GM12892 (cell line): ENCODE results near the gene ANKRD1.
"Not testable (repeated sequence)": the region's sequence is repeated elsewhere in the genome, so short reads cannot be mapped to it uniquely, and the experiment has no call there.

Source experiments
- DNase-seq: peaks from one replicate; pipeline ENCODE4 v3.0.0; 2011; ENCODE audit not compliant: insufficient read length
- FAIRE-seq: peaks from 2 replicates; lab custom pipeline; 2011; peaks lifted over from hg19 to GRCh38; lab: Jason Lieb, UNC
- POLR2A ChIP-seq: IDR thresholded peaks from 2 replicates; pipeline ENCODE4 v1.6.1; 2011; ENCODE audit warnings: low read depth, low read length, control low read depth
- POLR2AphosphoS5 ChIP-seq: IDR thresholded peaks from 2 replicates; pipeline ENCODE4 v1.6.1; 2011; ENCODE audit warnings: low read depth, low read length, control low read depth
- TAF1 ChIP-seq: IDR thresholded peaks from 2 replicates; pipeline ENCODE4 v1.6.1; 2011; ENCODE audit warnings: low read depth, mild to moderate bottlenecking, control low read depth, low read length, borderline replicate concordance

Gene ANKRD1

DNA sequence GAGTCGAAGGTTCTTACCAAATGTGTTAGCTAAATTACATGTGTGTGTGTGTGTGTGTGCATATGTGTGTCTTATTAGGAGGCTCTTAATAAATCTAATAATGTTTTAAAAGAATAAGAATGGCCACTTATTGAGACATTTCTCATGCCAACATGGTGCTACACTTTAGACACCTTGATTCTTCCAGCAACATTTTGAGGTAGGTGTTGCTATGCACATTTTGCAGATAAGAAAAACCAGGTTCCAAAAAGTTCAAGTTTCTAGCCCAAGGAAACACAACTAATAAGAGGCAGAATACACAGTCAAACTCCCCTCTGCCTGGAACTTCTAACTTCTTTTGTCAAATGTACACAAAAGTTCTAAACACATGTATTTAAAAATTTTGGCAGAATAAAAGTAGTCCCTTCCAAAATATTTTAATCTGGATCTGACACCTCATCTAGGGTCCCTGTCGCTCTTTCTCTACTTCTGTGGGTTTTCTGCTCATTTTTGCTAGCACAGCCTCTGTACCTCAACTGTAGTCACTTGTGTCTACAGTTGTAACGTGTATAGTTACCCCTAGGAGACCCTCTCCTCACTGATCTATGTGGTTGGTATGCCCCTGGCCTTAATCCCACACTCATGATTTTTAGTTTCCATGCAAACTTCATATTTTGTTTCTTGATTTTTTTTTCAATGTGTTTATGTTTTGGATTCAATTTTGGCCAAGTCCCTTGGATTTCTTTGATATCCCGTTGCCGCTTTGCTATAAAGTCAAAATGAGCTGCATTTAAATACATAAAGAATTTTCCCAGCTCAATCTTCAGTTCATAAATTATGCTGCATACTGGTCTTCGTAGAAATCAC is 4.3 kb downstream of the ANKRD1 start:
- FAIRE-seq (no peak), DNase-seq (no peak)
- TF ChIP-seq POLR2AphosphoS5 (no peak), POLR2A (no peak), TAF1 (no peak)

DNA sequence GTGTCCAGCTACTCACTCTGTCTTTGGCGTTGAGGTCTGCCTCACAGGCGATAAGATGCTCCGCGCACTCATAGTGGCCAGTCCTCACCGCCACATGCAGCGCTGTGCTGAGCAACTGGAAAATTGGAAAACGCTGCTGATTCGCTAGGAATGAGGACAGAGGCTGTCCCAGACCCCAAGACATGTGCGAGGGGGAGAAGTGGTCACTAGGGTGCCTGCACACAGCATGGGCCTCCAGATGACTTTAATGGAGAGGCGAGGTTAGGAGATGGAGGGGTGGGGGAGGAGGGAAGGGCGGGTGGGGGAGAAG is 5.2 kb downstream of the ANKRD1 start:
- no peak for DNase-seq
- no peak for FAIRE-seq

DNA sequence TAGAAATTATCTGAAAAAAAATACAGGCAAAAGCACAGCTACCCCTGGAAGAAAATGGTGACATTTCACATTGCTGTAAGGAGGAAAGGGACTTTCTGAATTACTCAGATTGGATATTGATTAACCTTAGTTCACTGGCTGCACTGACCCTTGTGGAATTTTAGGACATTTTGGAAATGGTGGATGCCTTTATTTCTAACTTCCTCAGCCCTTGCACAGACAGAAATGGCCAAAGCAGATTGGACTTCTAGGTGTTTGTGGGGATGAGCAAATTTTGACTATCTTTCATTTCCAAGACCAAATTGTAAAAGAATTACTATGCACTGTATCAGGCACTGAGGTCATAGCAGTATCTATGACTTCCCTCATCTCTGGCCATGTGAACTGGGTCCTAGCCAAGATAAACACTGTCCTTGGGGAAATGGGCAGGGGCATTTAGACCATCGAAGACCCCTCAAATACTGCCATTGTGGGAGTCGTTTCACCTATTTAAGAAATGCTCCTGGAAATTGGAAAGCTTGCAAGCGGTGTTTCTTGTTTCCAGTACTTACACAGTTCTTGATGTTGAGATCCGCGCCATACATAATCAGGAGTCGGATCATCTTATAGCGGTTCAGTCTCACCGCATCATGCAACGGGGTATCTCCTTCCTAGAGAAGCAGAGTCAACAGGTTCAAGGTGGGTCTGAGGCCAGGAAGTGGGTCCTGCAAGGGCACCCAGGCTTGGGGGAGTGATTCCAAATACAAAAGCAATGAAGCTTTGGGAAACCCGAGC is 5.7 kb downstream of the ANKRD1 start:
- no peak for TF ChIP-seq POLR2AphosphoS5
- no peak for TF ChIP-seq POLR2A
- TF ChIP-seq TAF1: no peak
- FAIRE-seq: peak; percentile 67

More for the DNA sequence above, 5.2 kb downstream of the ANKRD1 start:
- TF ChIP-seq POLR2A (no peak), POLR2AphosphoS5 (no peak)

DNA sequence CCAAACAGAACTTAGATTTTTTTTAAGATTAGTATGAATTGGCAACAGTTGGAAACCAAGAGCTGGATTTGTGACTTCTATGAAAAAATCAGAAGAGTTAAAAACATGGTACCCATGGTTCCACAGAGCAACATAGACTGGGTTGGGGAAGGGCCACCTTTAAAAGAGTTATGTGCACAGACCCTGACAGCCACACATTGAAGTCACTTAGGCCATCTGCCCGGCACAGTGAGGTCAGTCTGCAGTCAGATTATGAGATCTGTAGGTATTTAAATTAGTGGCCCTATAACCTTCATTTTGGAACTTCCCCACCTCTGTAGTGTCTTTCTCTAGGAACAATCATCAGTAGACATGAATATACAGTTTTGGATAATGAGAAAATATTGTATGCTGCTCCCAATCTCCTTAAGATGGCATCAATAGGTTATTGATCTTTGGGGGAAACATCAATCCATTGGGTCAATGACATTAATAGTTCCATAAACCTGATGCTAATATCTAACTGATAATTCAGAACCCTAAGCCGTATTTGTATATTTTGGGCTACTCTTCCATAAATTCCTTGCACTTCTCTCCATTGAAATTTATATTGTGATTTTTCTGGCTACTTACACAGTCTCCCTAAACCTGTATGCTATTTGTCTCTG is 7.0 kb downstream of the ANKRD1 start:
- TF ChIP-seq POLR2A (no peak), TAF1 (no peak), POLR2AphosphoS5 (no peak)
- no peak for FAIRE-seq
- no peak for DNase-seq

More for the DNA sequence above, 5.7 kb downstream of the ANKRD1 start:
- no peak for DNase-seq

DNA sequence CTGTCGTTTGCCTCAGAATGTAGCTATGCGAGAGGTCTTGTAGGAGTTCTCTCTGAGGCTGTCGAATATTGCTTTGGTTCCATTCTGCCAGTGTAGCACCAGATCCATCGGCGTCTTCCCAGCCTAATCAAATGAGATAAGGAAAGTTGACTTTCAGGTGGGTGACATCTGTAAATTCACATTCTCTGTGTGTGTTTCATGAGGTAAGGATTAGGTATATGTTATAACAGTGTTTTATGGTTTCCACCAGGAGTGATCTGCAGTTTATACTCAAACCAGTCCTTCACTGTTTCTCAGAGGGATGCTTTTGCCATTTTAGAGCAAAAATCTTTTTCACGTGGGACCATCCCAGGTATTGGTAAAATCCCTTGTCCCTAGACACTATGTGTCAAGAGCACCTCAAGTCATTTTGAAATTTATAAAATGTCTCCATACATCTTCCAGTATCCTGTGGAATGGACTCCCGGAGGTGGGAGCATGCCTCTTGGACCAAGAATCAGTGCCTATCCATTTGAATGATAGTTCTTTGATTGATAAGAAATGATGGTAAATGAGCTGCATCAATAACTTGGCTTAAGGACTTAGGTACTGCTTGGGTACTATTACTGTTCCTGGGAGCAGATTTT is 7.9 kb downstream of the ANKRD1 start:
- DNase-seq: no peak
- FAIRE-seq: no peak
- TF ChIP-seq POLR2AphosphoS5 (no peak), POLR2A (no peak), TAF1 (no peak)

DNA sequence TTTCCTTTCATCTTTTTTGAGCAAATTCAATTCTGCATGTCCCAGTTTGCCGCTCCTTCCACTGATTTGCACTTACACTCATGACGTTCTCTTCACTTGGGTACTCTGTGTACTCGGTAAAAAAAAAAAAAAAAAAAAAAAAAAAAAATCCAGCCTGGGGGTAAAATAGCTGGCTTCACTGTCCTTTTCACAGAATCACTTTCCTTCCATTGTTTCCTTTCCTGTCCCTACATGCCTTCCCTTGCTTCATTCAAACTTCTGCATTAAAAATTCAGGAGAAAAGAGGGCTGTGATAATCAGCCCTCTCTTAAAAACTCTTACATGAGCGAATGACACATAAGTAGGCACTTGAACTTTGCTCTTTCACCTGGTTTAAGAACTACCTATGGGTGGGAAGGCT is 8.7 kb downstream of the ANKRD1 start:
- no peak for FAIRE-seq
- no peak for DNase-seq
- no peak for TF ChIP-seq TAF1
- no peak for TF ChIP-seq POLR2A
- no peak for TF ChIP-seq POLR2AphosphoS5

DNA sequence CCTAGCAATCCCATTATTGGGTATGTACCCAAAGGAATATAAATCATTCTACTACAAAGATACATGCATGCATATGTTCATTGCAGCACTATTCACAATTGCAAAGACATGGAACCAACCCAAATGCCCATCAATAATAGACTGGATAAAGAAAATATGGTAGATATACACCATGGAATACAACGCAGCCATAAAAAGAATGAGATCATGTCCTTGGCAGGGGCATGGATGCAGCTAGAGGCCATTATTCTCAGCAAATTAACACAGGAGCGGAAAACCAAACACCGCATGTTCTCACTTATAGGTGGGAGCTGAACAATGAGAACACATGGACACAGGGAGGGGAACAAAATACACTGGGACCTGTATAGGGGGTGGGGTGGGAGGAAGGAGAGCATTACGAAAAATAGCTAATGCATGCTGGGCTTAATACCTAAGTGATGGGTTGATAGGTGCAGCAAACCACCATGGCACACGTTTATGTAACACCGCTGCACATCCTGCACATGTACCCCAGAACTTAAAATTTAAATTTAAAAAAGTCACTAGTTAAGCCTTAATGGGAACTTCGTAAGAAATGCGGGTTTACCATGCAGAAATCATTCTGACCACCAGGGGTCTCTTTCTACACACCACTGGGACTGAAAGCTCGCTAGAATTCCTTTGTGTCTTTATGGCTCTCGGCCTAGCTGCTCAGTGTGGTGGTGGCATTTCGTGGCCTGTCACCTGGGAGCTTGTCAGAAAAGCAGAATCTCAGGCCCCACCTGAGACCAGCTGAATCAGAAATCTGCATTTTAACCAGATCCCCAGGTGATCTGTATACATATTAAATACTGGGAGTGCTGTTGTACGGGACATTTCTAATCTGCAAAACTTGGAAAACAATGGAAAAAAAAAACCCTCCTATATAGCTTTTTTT is 9.5 kb downstream of the ANKRD1 start:
- TF ChIP-seq TAF1: no peak
- TF ChIP-seq POLR2AphosphoS5: no peak
- TF ChIP-seq POLR2A: no peak
- DNase-seq (peak; percentile 12), FAIRE-seq (peak; percentile 86)

DNA sequence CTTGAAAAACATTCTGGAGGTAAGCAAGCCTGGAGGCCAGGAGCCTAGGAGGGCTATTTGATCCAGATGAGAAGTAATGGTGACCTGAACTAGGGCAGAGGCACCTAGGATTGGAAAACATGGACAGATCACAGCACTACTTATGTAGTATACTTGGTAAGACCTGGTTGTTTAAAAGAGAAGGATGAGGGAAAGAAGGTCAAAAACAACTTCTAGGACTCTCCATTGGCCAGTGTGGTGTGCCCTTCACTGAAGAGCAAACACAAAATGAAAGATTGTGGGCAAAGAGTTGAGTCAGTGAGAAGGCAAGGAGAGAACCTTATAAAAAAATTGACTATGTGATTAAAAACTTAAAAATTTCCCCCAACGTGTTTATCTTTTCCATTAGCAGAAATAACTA is 14.3 kb downstream of the ANKRD1 start:
- FAIRE-seq (peak; percentile 79), DNase-seq (no peak)
- TF ChIP-seq POLR2A (no peak), TAF1 (no peak), POLR2AphosphoS5 (no peak)

DNA sequence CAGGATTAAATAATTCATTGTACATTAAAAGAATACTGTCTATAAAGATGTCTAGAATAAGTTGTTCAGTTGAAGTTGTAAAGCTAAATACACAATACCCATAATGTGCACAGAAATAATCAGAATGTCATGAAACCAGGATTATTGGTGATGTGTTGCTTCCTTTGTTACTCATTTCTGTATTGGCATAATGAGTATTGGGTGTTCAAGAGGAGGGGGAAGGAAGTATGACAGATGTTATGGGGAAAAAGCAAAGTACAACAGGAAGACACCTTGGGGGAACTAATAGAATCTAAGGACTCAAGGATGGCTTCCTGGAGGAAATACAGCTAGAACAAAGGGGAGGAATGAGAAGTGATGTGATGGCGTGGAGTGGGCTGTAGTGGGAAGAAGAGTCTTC is 15.0 kb downstream of the ANKRD1 start:
- peak; percentile 94 for FAIRE-seq
- TF ChIP-seq POLR2A (no peak), POLR2AphosphoS5 (no peak), TAF1 (no peak)
- no peak for DNase-seq

DNA sequence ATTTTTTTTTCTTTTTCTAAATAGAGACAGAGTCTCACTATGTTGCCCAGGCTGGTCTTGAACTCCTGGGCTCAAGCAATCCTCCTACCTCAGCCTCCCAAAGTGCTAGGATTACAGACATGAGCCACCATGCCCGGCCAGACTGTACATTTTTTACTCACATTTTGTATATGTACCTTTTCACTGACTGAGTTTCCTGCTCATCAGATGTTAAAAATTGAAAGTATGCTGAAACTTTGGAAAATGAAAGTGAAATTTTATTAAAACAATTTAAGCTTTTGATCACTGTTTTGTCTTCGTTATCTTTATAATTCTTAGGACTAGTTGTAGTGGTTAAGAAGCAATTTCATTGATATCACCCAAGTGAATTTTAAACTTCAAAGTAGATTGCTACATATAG is 24.0 kb downstream of the ANKRD1 start:
- DNase-seq, FAIRE-seq: not testable (repeated sequence)
